T-cell (primary cell): ENCODE results near the gene CCDC106. TPM values are rescaled to one million over a fixed set of nuclear protein-coding genes. Genes with fewer than 3 reads are reported as not detected.

Experiments
- ATAC-seq, 4 experiments: fragments of 200-7000 bp in 3 of 4; fragments of 150-1000 bp in 1 of 4; cut with Tn5 transposase; replicated peaks in 1 of 4; 1 replicate in 3 of 4; 2 replicates in 1 of 4; pipeline ENCODE4 v1.10.0; 2021; ENCODE audit warnings: moderate library complexity in 3 of 4, mild to moderate bottlenecking in 2 of 4, moderate number of reproducible peaks in 1 of 4
- CTCF ChIA-PET, 2 donors: fragments of 300-600 bp; sonication (Branson Sonifier 250); formaldehyde crosslinking; loops; one replicate each; lab custom pipeline; 2022; ENCODE audit warnings: antibody characterized with exemption in 2 of 2; lab: Charles Lee
- POLR2A ChIA-PET, 2 donors: fragments of 300-600 bp; sonication (Branson Sonifier 250); formaldehyde crosslinking; loops; one replicate each; lab custom pipeline; 2022; ENCODE audit warnings: antibody characterized with exemption in 2 of 2; lab: Charles Lee
- DNase-seq, 35 experiments: peaks; one replicate each; pipeline versions ENCODE4 v3.0.0 to v3.0.0-alpha.2; 2013 to 2023
- H3K27ac ChIP-seq: one replicate; pipeline ENCODE4 v1.5.1; 2013; ENCODE audit warnings: low read length
- H3K27me3 ChIP-seq, 2 experiments: replicated peaks in 1 of 2; 1 replicate in 1 of 2; 2 replicates in 1 of 2; pipeline versions ENCODE4 v1.6.1 to v1.7.0; 2013; ENCODE audit warnings: low read length in 1 of 2, mixed read lengths in 1 of 2; ENCODE audit not compliant: control insufficient read depth in 2 of 2, insufficient read depth in 2 of 2; ENCODE audit errors: extremely low read depth in 1 of 2
- H3K36me3 ChIP-seq, 2 donors: 1 replicate in 1 of 2; 2 replicates in 1 of 2; pipeline versions ENCODE4 v1.6.1 to v1.7.0; 2013; ENCODE audit warnings: low read length in 1 of 2; ENCODE audit not compliant: control insufficient read depth in 2 of 2, insufficient read depth in 1 of 2; ENCODE audit errors: extremely low read depth in 1 of 2
- H3K4me1 ChIP-seq, 2 experiments: 1 replicate in 1 of 2; 2 replicates in 1 of 2; pipeline versions ENCODE4 v1.6.1 to v1.7.0; 2013; ENCODE audit warnings: low read length in 2 of 2, mixed read lengths in 1 of 2; ENCODE audit not compliant: insufficient read depth in 2 of 2, control insufficient read depth in 1 of 2; ENCODE audit errors: extremely low read depth in 1 of 2
- H3K4me3 ChIP-seq, 2 donors: 1 replicate in 1 of 2; 2 replicates in 1 of 2; pipeline versions ENCODE4 v1.5.1 to v1.7.0; 2013; ENCODE audit warnings: mild to moderate bottlenecking in 2 of 2, low read length in 1 of 2, moderate library complexity in 1 of 2; ENCODE audit not compliant: control insufficient read depth in 1 of 2; ENCODE audit errors: extremely low read depth in 1 of 2
- H3K9me3 ChIP-seq: 2 replicates; pipeline ENCODE4 v1.7.0; 2013
- H3K27ac Mint-ChIP-seq, 2 donors: one replicate each; pipeline ENCODE4 v1.8.0; 2020 to 2021; ENCODE audit warnings: mild to moderate bottlenecking in 2 of 2, mixed read lengths in 2 of 2
- H3K27me3 Mint-ChIP-seq, 2 donors: one replicate each; pipeline ENCODE4 v1.8.0; 2021 to 2022; ENCODE audit warnings: mixed read lengths in 2 of 2
- H3K36me3 Mint-ChIP-seq: one replicate; pipeline ENCODE4 v1.8.0; 2021; ENCODE audit warnings: mixed read lengths
- H3K4me1 Mint-ChIP-seq, 3 donors: one replicate each; pipeline ENCODE4 v1.8.0; 2020 to 2022; ENCODE audit warnings: mixed read lengths in 3 of 3, mild to moderate bottlenecking in 1 of 3
- H3K4me3 Mint-ChIP-seq, 3 donors: one replicate each; pipeline ENCODE4 v1.8.0; 2020 to 2022; ENCODE audit warnings: mild to moderate bottlenecking in 3 of 3, mixed read lengths in 3 of 3, moderate library complexity in 3 of 3
- H3K9me3 Mint-ChIP-seq, 3 donors: one replicate each; pipeline ENCODE4 v1.8.0; 2020 to 2022; ENCODE audit warnings: mixed read lengths in 3 of 3
- WGBS: methylation state at CpG from one replicate; pipeline ENCODE4 v1.1.5; 2013; ENCODE audit warnings: missing lambda C conversion rate; ENCODE audit not compliant: insufficient coverage; 5-methylcytosine and 5-hydroxymethylcytosine counted together
- total RNA-seq, 35 experiments: library from RNA in 6 of 35; stranded (reverse) in 6 of 35; fragments of 120-200 nt in 1 of 35; gene quantifications; one replicate each; pipeline versions ENCODE4 v1.2.1 to v1.2.4 and lab custom pipeline; 2013 to 2026

CCDC106 gene
- total RNA-seq, 5 donors from 2014 or later (not counting 1 experiment from before 2014, with no cell fraction given) = 1.7 to 4.7 (median 3.8) TPM

DNA sequence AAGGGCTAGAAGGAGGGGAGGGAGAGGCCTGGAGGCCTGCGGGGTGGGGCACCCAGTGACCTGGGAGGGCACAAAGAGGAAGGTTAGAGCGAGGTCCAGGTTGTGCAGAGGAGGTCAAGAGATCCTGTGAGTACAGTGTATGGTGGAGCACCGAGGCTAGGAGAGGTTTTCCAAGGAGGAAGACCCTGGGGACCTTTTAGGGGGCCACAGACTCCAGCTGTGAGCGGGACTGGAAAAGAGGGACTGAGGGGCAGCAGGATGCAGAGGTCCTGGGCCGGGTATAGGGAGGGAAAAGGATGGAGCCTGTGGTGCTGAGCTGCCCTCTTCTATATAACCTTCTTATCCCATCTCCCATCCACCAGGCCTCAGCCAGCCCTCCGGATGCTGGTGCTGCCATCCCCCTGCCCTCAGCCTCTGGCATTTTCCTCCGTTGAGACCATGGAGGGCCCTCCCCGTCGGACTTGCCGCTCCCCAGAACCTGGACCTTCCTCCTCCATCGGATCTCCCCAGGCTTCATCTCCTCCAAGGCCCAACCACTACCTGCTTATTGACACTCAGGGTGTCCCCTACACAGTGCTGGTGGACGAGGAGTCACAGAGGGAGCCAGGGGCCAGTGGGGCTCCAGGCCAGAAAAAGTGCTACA, 3.7 kb upstream of the CCDC106 start:
- H3K27me3 Mint-ChIP-seq = peaks cover 0 to 2% of the 10 kb centered on the region in 2 donors
- Histone ChIP-seq H3K9me3 (no peaks in the 10 kb centered on the region), H3K27me3 (peaks cover 0 to 5% of the 10 kb centered on the region in 2 experiments), H3K4me1 (peaks cover 22 to 77% of the 10 kb centered on the region in 2 experiments), H3K27ac (peak overlapping the region; percentile 84), H3K36me3 (peaks cover 10 to 11% of the 10 kb centered on the region in 2 donors), H3K4me3 (peak overlapping the region; percentile 66 to 86)
- H3K36me3 Mint-ChIP-seq = peaks cover 4% of the 10 kb centered on the region
- POLR2A ChIA-PET = no interaction called here
- H3K4me3 Mint-ChIP-seq = peak overlapping the region; percentile 83 to 90 (median 88)
- CTCF ChIA-PET = interaction anchor here in 1 of 2 donors (0.6 kb wide), 1 partner anchor 9 kb away, joined by 4 read pairs; no protein-coding TSS in a partner anchor
- WGBS = 58% methylated on average over 10 of the region's 12 CpGs
- DNase-seq = no peak
- H3K9me3 Mint-ChIP-seq = no peaks in the 10 kb centered on the region
- peak overlapping the region; percentile 84 to 96 for H3K27ac Mint-ChIP-seq
- no peak for ATAC-seq
- H3K4me1 Mint-ChIP-seq = peaks cover 54 to 62% (median 56%) of the 10 kb centered on the region in 3 donors

DNA sequence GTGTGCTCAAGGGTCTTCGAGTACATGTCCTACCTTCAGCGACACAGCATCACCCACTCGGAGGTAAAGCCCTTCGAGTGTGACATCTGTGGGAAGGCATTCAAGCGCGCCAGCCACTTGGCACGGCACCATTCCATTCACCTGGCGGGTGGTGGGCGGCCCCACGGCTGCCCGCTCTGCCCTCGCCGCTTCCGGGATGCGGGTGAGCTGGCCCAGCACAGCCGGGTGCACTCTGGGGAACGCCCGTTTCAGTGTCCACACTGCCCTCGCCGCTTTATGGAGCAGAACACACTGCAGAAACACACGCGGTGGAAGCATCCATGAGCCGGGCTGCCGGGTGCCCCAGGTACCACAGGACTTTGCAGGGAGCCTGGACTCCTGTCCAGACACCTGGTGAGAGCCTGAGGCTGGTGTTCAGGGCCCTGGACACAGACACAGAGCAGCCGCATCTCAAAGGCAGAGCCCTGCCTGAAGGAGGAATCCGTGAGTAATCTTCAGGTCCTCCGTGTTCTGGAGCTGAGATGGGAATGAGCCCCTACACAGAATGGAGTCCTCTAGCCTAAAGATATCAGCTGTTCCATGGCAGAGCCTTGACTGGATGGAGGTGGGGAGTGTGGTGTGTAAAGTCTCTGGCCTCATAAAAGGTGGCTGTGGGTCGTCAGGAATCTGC, 3.0 kb upstream of the CCDC106 start:
- peaks cover 0 to 2% of the 10 kb centered on the region in 2 donors for H3K27me3 Mint-ChIP-seq
- H3K36me3 Mint-ChIP-seq = peaks cover 4% of the 10 kb centered on the region
- Histone ChIP-seq H3K4me3 (no peak overlapping the region), H3K27ac (no peak overlapping the region), H3K9me3 (no peaks in the 10 kb centered on the region), H3K27me3 (peaks cover 0 to 8% of the 10 kb centered on the region in 2 experiments), H3K4me1 (peaks cover 22 to 74% of the 10 kb centered on the region in 2 experiments), H3K36me3 (peaks cover 10 to 11% of the 10 kb centered on the region in 2 donors)
- 95% methylated on average over 21 of the region's 28 CpGs for WGBS
- peak overlapping the region; percentile 83 to 90 (median 88) for H3K4me3 Mint-ChIP-seq
- POLR2A ChIA-PET = no interaction called here
- no peaks in the 10 kb centered on the region for H3K9me3 Mint-ChIP-seq
- no peak overlapping the region for H3K27ac Mint-ChIP-seq
- peaks cover 57 to 61% (median 59%) of the 10 kb centered on the region in 3 donors for H3K4me1 Mint-ChIP-seq
- no peak for DNase-seq
- CTCF ChIA-PET = interaction anchor here in 1 of 2 donors (0.6 kb wide), 1 partner anchor 8 kb away, joined by 4 read pairs; no protein-coding TSS in a partner anchor
- no peak for ATAC-seq

DNA sequence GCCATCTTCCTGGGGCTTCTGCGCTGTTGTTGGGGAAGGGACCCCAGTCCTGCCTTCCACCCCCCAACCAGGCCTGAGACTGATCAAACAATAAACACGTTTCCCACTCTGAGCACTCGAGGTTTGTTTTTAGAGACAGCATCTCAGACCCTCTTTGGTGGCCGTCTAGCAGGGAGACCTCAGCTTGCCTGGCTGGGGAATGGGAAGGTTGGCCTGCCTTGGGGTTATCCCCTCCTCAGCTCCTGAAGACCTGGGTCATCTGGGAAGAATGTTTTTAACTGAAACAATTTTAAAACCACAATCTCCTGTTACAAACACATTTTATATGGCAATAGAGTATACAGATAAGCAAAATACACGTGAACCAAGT, 2.5 kb upstream of the CCDC106 start:
- ATAC-seq (no peak), DNase-seq (no peak)
- Mint-ChIP-seq H3K4me1 (peaks cover 56 to 61% (median 60%) of the 10 kb centered on the region in 3 donors), H3K9me3 (no peaks in the 10 kb centered on the region), H3K4me3 (peak overlapping the region; percentile 51 to 64 (median 55)), H3K27me3 (peaks cover 0 to 2% of the 10 kb centered on the region in 2 donors), H3K36me3 (peaks cover 4% of the 10 kb centered on the region), H3K27ac (no peak overlapping the region)
- Histone ChIP-seq H3K36me3 (peaks cover 10 to 11% of the 10 kb centered on the region in 2 donors), H3K27me3 (peaks cover 0 to 9% of the 10 kb centered on the region in 2 experiments), H3K4me3 (no peak overlapping the region), H3K4me1 (peaks cover 22 to 69% of the 10 kb centered on the region in 2 experiments), H3K27ac (no peak overlapping the region), H3K9me3 (no peaks in the 10 kb centered on the region)
- WGBS = no CpG with 5 or more reads among the region's 5 CpGs
- CTCF ChIA-PET = no interaction called here
- POLR2A ChIA-PET = no interaction called here

DNA sequence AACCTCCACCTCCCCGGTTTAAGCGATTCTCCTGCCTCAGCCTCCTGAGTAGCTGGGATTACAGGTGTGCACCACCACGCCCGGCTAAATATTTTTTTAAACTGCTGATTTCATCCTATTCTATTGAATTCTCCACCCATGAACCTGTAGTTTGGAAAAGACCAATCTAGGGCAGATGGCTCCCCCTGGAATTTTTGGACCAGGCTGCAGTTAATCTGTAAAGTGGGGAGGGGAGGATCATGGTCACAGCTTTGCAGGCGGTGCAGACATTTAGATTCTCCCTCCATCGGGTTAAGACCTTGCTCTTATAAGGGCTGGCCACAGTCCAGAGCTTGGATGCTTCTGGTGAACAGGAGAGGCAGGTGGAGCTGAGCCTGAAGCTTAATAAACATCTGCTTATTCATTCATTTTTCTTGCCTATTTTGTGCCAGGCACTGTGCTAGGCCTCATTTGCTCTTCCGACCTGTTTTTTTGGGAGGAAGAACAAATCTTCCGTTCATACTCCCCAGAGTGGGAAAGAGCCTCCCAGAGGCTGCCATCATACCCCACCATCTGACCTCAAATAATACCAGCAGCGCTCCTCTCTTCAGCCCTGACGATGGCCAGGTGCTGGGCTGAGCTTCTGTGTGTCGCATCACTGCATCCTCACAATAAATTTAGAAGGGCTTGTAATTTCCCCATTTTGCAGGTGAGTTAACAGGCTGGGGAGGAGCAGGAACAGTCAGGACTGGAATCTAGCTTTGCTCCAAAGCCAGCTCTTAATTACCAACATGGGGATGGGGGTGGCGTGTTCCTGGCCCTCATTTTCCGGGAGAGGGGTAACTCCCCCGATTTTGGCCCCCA, 902 bp upstream of the CCDC106 start:
- CTCF ChIA-PET = interaction anchor here (0.7 to 1.5 kb wide), 4 partner anchors 8 to 61 kb away, joined by 3 to 4 read pairs (median 3); no protein-coding TSS in a partner anchor
- Histone ChIP-seq H3K36me3 (peaks cover 10 to 11% of the 10 kb centered on the region in 2 donors), H3K27ac (peak overlapping the region; percentile 3), H3K27me3 (peaks cover 0 to 11% of the 10 kb centered on the region in 2 experiments), H3K4me3 (peak overlapping the region; percentile 63 to 75), H3K4me1 (peaks cover 20 to 56% of the 10 kb centered on the region in 2 experiments), H3K9me3 (no peaks in the 10 kb centered on the region)
- Mint-ChIP-seq H3K4me1 (peaks cover 48 to 55% (median 54%) of the 10 kb centered on the region in 3 donors), H3K27ac (peak overlapping the region; percentile 55 to 86), H3K9me3 (no peaks in the 10 kb centered on the region), H3K27me3 (peaks cover 0 to under 1% of the 10 kb centered on the region in 2 donors), H3K36me3 (peaks cover 4% of the 10 kb centered on the region), H3K4me3 (peak overlapping the region; percentile 75 to 82 (median 82))
- WGBS = 97% methylated on average over 5 of the region's 14 CpGs
- DNase-seq (no peak), ATAC-seq (no peak)
- POLR2A ChIA-PET = interaction anchor here in 1 of 2 donors (1.8 kb wide), 1 partner anchor 11 kb away, joined by 4 read pairs; no protein-coding TSS in a partner anchor

DNA sequence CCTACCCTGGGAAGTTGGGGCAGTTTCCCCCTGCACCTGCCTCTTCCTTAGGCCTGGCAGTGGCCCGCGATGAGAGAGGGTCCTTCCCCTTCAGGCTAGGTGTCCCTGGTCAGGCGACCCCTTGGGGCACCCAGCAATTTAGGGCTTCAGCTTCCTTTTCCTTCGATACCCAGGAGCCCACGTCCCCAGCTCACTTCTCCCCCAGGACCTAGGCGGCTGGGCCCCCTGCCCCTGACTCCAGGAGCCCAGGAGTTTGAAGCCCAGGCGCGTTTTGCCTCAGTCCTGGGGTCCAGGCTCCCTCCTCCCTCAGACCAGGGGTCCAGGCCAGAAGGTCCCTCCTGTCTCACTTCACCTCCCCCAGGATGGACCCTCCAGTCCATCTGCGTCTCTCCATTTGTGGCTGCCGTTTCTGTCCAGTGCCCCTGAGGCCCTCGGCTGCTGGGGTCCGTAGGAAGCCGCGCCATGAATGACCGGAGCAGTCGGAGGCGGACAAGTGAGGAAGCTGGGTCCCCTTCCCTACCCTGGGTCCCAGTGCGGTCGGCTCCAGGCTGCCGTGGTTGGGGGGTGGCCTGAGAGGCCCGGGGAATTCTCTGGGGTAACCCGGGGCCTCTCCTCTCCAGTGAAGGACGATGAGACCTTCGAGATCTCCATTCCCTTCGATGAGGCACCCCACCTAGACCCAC, 714 bp downstream of the CCDC106 start:
- H3K4me3 Mint-ChIP-seq = peak overlapping the region; percentile 66 to 82 (median 74)
- Histone ChIP-seq H3K9me3 (no peaks in the 10 kb centered on the region), H3K4me1 (peaks cover 14 to 53% of the 10 kb centered on the region in 2 experiments), H3K4me3 (peak overlapping the region; percentile 63 to 75), H3K27me3 (peaks cover 0 to 11% of the 10 kb centered on the region in 2 experiments), H3K27ac (no peak overlapping the region), H3K36me3 (peaks cover 10 to 11% of the 10 kb centered on the region in 2 donors)
- H3K9me3 Mint-ChIP-seq = no peaks in the 10 kb centered on the region
- peak overlapping the region; percentile 23 to 28 for H3K27ac Mint-ChIP-seq
- H3K36me3 Mint-ChIP-seq = peaks cover 4% of the 10 kb centered on the region
- DNase-seq (no peak), ATAC-seq (no peak)
- CTCF ChIA-PET = interaction anchor here in 1 of 2 donors (1.5 kb wide), 1 partner anchor 63 kb away, joined by 3 read pairs; no protein-coding TSS in a partner anchor
- POLR2A ChIA-PET = no interaction called here
- H3K27me3 Mint-ChIP-seq = no peaks in the 10 kb centered on the region
- peaks cover 42 to 49% (median 43%) of the 10 kb centered on the region in 3 donors for H3K4me1 Mint-ChIP-seq
- 45% methylated on average over 13 of the region's 25 CpGs for WGBS
